Activated CD4-positive, alpha-beta T cell treated with anti-CD3 and anti-CD28 coated beads, Interleukin-2, amount 50 U/mL, for 16 hours (primary cell): ENCODE results near the gene PURA.
"Not testable (repeated sequence)": the region's sequence is repeated elsewhere in the genome, so short reads cannot be mapped to it uniquely, and the experiment has no call there.

Experiments
- DNase-seq: peaks from one replicate; pipeline ENCODE4 v3.0.0-alpha.2; 2020

The PURA gene

DNA sequence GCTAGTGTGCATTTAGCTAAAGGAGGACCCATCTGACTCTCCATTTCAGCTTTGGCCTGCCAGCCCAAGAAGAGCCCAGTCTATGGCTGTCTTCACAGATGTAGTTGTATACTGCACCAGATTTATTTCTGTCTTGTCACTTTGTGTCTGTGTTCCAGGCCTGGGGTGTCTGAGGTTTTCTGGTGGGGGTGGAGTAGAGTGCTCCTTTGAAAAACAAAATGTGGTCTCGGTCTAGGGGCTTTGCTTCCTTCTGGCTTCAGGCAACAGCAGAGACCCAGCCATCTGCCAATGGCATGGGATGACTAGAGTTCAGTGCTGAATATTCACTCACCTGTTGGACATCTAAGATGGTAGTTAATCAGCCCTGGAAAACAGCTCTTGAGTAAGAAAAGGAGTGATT, 22.7 kb downstream of the PURA start:
- DNase-seq = no peak

DNA sequence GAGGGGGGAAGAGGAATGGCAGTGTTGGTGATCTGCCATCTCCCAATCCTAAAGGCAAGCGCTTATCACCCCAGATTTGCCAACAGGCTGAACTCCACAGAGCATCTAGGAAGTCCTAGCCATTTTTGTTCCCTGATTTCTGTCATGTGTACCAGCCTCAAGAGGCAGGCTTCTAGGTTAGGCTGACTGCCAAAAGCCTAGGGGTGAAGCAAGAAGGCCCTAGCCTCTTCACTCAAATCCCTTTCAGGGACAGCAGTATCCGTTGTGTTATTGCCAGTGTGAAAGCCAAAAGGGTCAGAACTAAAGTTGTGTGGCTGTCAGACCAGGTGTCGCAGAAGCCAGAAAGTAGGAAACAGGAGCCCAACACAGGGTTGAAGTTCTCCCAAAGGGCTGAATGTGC, 26.5 kb downstream of the PURA start:
- no peak for DNase-seq

DNA sequence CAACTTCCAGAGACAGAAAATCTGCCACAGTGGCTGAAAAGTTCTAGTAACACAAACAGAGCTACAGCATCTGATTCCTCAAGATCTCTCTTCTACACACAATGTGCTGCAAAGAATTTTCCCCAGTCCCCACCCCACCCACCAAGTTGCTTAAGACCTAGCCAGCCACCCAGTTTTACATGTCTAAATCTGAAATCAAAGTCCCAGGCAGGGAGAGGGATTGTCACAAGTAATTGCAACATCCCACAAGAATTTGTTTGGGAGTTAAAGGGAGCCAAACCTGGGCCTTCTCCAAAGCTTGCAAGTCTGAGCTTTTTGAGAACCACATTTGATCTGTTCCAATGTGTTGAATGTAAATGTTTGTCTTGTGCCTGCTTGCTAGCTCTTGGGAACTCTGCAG, 27.3 kb downstream of the PURA start:
- DNase-seq = no peak

DNA sequence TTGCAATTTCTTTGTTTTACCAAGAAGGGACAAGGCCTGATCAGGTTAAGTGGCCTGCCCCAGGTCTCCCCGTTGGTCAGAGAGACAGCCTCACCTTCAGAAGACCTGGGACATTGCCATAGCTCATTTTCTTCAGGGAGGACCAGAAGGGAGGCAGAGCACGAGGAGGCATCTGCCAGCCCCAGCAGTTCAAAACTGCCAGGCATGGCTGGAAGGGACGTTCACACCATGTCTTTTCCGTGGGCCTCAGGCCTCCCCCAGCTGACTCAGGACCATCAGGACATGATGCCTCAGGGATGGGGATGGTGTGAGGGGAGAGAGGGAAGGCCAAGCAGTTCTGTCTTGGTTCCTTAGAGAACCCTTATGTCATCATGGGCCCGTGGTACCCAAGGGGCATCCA, 28.3 kb downstream of the PURA start:
- no peak for DNase-seq

DNA sequence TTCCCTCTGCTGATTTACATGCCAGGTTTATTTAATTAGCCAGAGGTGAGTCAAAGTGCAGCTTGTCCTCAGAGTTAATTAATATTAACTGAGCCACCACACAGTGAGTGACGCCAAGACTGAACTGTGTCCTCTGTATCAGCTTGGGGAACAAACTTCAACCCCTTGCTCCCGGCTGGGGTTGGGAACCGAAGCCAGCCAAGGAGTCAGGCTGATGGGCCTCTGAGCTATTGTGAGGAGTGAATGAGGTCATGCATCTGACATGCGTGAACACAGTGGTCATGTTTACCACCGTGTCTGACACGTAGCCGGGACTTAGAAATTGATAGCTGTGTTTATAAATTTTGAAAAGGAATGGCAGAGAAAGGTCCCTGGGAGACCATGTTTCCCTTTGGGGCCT, 28.9 kb downstream of the PURA start:
- no peak for DNase-seq

DNA sequence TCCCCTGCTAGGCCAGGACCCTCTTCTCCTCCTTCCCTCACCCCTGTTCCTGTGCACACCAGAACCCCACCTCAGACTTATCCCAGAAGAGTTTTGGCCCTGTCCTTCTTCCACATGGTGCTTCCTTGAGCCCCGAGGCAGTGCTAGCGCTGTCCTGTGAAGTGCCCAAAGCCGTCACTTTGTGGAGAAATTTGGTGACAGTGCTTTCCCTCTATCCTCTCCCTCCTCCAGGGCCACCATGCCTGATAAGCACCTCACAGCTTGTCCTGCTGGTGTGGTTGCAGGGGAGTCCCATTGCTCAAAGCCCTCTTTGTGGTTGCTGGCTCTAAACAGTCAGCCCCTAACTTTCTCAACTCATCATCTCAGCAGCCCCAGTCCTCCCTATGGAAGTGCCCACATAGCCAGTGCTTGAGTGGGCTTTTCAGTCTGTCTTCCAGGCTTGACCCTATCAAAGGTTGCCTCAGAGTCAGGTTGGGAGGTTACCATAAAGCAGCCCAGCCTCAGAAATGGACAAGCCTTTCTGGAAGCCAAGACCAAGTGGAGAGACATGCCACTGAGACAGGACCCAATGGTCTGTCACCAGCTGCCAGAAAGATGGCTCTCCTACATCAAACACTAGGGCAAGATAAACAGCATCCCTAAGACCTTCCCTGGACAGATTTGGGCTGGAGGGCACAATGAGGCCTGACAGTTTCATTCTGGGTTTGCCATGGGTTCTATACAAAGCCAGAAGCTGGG, 29.8 kb downstream of the PURA start:
- DNase-seq = no peak

DNA sequence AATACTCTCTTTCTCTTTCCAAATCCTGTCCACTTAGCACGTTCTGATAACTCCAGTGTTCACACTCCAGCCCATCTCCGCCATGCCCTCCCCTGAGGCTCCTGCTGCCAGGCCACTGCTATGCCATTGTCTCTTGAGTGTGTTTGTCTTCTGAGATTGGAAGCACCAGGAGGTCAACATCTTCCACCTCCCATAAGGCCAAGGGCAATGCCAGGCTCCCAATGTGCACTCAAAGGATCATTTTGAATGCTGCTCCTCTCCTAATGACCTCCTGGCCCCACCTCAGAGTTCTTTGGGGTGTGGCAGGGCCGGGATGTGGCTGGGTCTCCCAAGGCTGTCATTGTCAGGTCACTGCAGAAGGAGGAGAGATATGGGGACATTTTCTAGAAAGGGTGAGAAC, 31.3 kb downstream of the PURA start:
- DNase-seq = no peak

DNA sequence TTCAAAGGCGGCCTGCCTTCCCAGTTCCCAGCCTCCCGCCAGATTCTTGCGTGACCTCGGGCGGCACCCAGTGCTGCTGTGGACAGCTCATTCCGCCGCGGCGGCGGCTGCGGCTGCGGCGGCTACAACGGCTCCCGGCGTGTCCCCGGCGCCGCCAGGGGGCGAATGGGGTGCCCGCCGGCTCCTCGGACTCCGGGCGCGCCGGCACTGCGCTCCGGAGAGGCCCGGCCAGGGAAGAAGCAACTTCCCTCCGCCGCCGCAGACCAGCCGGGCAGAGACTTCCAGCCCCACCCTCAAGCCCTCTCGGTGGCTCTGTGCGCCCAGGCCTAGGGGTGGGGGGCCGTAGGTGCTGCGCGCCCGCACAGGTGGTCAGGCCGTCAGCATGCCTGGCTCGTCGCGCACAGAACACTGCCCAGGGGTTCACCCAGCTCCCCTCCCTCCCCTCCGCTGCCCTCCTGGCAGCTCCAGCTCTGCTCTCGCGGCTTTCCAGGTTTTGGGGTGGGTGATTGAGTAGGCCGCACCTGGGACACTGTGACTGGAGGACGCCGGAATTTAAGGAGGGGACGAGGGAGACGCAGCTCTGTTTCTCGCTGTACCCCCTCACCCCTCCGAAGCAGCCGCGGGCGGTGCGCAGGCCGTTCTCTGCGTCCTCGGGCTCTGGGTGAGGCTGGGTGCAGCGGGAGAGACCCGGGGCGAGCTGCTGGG, 32.1 kb downstream of the PURA start:
- peak; percentile 41 for DNase-seq

DNA sequence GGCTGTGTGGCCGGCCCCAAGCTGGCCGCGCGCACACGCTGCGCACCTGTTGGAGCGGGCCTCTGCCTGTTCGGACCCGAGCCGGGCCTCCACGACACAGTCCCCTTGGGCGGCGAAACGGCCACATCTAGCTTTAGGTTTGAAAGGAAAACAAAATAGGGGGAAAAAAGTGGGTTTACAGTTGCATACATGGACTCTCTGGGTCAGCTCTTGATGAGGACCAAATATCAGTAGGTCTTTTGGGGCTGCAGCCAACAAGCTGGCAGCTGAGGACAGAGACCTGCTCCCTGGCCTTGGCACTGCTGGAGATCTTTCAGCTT, 32.6 kb downstream of the PURA start:
- DNase-seq = no peak

DNA sequence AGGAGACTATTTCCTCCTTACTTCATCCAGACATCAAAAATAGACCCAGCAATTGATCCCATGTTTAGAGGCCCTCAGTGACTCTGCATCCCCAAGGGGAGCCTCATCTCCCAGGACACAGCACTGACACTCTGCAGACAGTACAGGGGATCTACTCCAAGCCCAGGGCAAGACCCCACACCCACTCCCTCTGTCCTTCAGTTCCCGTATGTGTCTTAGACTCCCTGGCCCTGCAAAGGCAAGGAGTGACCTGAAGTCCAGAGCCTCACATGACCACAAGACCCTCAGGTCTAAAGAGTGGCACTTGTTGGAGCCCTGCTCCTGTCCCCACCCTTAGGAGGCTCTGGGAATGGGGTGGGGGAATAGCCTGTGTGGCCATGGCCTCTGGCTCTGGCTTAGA, 33.6 kb downstream of the PURA start:
- DNase-seq = no peak

DNA sequence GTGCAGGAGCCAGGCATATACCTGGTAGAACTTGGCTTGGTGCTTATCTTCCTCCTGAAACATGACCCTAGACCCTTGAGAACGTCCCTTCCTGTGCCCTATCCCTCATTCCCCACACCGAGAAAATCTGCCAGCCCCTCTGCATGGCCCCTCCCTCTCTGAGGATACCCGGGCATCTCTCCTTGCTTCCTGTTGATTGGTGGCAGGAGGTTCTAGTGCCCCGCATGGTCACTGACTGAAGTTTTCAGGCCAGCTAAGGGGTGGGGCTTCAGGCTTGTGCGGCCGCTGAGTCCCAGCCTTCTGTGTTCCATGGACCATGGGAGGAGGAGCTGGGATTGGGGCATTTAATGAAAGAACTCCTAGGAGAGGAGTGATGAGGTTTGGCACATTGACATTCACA, 34.6 kb downstream of the PURA start:
- no peak for DNase-seq

DNA sequence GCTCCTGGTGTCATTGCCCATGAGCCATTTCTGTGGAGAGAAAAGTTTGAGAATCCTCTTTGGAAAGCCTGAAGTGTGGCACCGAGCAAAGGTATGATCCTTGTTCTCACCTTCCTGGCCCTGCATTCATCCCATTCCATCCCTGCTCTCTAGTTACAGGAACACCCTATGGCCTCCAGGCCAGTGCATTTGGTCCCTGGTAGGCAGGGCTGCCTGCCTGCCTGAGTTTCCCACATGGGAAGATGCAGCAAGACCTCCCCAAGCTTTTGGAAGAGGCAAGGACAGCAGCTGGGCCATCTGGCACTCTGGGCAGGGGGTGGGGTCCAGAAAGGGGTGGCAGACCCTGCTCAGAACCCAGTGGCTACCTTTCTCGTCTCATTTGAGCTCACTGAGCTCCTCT, 36.3 kb downstream of the PURA start:
- DNase-seq = no peak

DNA sequence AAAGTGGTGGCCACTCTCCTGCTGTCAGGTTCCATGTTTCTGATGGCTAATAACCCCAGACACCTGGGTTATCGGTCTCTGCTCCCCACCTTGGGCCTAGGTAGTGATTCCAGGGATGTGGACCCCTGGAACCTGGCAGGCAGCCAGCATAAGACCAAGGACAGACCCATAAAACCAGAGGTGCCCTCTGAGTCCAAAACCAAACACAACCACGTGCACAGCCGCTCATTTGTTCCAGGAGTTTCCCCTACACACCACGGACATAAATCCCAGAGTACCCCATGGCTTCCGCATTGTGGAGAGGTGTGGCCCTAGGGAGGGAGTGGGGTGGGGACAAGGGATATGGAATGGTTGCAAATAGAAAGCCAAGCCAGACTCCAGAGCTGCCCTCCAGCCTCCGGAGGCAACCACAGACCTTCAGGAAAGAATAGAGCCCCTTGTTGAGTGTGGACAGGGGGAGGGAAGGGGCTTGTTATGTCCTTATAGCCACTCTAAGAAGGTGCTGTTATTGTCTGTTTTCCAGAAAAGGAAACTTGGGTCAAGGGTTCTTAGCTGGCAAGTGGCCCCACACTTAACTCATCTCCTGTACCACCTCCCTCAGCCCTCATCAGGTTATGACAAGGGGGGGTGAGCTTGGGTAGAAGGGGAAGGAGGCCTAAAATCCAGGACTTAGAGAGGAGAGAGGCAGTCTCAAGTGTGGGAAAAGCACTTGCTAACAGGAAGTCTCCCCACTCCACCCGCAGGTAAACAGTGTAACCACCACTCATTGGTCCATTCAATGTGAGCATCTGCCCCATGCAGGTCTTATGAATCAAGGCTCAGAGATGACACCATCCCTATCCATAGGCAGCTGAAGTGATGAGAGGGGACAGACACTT, 37.5 kb downstream of the PURA start:
- no peak for DNase-seq

DNA sequence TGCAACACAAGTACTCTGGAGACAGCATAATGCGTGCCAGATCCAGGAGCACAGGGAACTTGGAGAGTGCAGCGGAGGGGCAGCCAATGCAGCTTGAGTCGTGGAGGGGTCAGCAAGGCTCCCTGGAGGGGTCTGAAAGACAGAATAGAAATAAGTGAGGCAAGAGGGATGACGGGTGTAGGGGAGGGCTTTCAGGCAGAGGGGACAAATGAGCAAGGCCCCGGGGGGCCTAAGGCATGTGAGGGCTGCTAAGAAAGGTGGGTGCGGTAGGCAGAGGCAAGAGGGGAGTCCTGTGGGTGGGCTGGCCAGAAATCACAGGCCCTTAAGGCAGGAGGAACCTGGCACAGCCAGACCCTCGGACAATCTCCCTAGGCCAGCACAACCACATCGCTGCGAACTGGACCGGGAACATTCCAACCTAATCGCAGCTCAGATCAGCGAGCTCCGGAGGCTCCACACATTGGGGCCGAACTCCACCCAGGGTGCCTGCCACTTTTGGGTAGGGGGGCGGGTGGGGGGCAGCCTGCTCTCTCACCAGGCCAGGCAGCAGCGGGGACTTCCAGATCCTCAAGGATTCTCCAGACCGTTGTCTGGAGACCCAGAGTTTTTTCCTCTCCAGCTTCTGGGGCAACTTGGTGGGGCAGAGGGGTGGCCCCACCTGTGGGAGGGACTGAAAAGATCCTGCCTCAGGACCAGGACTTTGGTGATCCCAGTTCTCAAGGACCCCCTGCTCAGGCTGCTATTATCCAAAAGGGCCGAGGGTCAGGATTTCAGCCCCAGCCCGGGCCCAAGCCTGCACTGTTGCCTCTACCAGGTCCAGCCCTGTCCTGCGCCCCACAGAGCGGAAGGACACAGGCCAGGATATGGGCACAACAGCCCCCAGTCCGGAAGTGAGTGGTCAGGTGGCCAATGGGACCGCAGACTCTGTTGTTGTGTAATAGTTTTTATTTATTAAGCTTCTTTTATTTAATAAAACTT, 38.4 kb downstream of the PURA start:
- no peak for DNase-seq

DNA sequence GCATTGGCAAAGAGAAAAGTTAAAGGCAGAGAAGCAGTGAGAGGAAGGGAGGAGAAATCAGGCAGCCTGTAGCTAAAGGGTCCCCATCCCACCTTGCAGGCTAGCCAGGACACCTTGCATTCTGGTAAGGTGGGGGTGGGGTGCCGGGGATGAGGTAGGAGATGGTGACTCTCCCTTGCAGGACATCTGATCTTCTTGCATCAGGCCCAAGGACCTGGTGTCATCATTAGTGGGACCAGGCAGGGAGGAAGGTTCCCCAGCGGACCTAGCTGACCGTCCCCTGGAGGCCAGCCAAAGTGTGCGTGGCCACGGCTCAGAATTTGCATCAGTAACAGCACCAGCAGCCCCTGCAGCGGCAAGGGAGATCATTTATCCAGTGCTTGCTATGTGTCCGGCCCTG, 39.3 kb downstream of the PURA start:
- no peak for DNase-seq

DNA sequence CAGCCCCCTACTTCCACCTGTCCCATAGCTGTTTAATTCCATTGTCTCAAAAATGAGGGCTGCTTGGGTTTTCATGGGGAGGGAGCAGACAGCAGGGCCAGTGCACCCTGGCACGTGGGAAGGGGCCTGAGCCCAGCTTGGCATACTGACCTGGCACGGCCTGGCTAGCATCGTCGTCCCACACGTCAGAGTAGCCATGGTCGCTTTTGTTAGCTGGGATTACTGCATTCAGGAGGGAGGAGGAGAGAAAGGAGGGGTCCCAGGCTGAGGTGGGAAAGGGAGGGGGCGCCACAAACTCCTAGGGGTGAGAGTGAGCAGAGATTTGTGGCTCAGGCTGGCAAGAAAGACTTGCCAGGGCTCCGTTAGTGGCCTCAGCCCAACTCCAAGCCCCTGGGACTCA, 40.0 kb downstream of the PURA start:
- DNase-seq = no peak

DNA sequence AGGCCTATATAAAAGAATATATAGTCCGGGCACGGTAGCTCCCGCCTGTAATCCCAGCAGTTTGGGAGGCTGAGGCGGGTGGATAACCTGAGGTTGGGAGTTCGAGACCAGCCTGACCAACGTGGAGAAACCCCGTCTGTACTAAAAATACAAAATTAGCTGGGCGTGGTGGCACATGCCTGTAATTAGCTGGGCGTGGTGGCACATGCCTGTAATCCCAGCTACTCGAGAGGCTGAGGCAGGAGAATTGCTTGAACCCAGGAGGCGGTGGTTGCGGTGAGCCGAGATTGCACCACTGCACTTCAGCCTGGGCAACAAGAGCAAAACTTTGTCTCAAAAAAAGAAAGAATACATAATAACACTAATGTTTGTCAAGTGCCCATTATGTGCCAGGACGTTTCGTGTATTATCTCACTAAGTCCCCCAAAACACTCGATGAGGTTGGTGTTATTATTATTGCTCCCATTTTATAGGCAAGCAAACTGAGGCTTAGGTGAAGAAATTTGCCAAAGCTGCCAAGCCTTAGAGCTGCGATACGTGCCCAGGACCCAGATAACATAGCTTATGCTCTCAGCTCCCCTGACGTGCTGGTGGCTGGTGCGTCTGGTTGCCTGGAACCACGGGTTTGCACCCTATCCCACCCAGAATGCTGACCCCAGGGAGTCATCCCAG, 40.9 kb downstream of the PURA start:
- not testable (repeated sequence) for DNase-seq

DNA sequence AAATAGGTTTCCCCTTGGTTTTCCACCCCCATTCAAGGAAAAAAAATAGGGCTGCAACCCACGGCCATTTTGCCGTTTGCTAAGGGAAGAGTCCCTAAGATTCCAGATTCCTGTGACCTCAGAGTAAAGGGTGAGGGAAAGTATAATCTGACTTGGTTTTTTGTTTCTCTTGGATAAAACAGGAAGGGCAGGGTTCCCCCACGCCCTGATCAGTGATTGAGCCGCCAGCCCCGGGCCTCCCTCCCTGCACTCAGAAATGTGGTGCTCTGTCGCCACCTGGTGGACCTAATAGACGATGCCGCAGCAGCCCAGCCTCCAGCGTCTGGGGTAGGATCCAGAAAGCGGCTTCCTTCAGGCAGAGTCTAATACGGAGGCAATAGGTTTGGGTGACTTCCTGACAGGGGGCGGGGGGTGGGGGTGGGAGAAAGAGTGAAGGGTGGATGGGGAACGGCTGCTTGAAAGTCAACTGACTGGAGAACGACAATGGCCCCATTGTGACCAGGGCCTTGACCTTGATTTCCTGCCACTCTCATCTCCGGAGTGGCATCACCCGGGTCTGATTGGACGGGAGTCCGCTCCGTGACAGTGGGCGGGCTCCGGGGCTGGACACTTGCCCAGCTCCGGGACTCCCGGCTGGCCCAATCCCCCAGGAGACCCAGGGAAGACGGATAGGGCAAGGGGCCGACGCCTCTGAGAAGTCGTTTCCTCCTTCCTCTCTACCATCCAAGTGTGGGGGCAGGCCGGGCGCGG, 43.3 kb downstream of the PURA start:
- peak; percentile 88 for DNase-seq

DNA sequence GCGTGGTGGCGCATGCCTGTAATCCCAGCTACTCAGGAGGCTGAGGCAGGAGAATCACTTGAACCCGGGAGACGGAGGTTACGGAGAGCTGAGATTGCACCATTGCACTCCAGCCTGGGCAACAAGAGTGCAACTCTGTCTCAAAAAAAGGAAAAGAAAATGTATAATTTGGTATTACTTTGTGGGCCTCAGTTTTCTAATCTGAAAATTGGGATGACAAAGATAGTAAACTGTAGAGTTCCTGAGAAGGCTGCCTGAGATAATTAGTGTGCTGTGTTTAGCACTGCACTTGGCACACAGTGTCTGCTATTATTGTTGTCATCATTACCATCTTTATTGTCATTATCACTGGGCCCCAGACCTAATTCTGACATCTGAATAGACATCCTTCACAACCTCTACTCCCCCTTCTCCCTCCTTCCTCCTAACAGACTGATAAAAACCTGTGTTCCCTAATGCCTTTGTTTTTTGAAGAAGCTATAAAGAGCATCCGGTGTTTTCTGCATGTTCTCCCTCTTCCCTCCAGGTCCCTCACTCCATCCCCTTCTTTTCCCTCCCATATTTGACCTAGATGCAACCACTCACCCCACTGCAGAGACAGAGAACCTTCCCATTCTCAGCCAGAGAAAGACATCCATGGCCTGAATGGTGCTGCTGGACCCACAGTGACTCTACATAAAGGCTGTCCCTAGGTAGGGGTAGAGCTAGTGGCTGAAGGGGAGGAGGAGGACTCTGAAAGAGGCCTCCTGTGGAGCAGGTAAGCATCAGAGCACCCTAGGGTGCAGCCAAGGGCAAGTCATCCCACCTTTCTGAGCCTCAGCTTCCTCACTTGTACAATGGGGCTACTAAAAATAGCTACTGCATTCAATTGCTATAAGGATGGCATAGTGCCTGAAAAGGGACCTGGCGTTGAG, 45.4 kb downstream of the PURA start:
- DNase-seq = no peak

DNA sequence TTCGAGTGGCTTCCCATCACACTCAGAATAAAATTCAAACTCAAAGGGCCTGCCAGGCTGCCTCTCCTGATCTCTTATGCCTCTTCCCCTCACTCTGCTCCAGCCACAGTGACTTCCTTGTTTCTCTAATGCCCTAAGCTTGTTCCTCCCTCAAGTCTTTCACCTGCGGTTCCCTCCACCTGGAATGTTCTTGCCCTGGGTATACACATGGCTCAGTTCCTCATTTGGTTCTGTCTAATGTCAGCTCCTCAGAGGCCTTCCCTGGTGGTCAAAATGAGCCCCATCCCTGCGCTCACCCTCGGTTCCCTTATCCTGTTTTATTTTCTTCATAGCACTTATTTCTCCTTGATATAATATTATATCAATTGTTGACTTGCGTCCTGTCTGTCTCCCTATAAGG, 48.4 kb downstream of the PURA start:
- no peak for DNase-seq
